Activated gamma-delta T cell treated with Interleukin-2 at 50 U/mL for 16 hours (primary cell): ENCODE measurements around the gene GATB.
"Not testable (repeated sequence)": the region's sequence is repeated elsewhere in the genome, so short reads cannot be mapped to it uniquely, and the experiment has no call there.

ENCODE experiments used
- DNase-seq: peaks from one replicate; pipeline ENCODE4 v3.0.0-alpha.2; 2020

Gene GATB

GRCh38 chr4:151784706-151785105 is 23.9 kb upstream of the GATB start:
- DNase-seq, result no peak

- no peak for DNase-seq
Measured at GRCh38 chr4:151783867-151784266, 23.1 kb upstream of the GATB start.

- DNase-seq, result no peak
Measured at GRCh38 chr4:151782296-151782695, 21.5 kb upstream of the GATB start.

- no peak for DNase-seq
Measured at GRCh38 chr4:151781026-151781425, 20.2 kb upstream of the GATB start.

GRCh38 chr4:151777471-151777870 is 16.7 kb upstream of the GATB start:
- no peak for DNase-seq

- no peak for DNase-seq
Measured at GRCh38 chr4:151774324-151774723, 13.5 kb upstream of the GATB start.

GRCh38 chr4:151772274-151772673 is 11.5 kb upstream of the GATB start:
- DNase-seq, result no peak

GRCh38 chr4:151771664-151772063 is 10.9 kb upstream of the GATB start:
- no peak for DNase-seq

- no peak for DNase-seq
Measured at GRCh38 chr4:151770154-151770553, 9.3 kb upstream of the GATB start.

- no peak for DNase-seq
Measured at GRCh38 chr4:151768835-151769234, 8.0 kb upstream of the GATB start.

- no peak for DNase-seq
Measured at GRCh38 chr4:151766691-151767090, 5.9 kb upstream of the GATB start.

- DNase-seq, result no peak
Measured at GRCh38 chr4:151760002-151760401, 805 bp downstream of the GATB start.

- DNase-seq, result no peak
Measured at GRCh38 chr4:151753056-151753455, 7.8 kb downstream of the GATB start.

GRCh38 chr4:151750156-151750555 is 10.7 kb downstream of the GATB start:
- DNase-seq, result no peak

GRCh38 chr4:151745481-151746231 is 15.2 kb downstream of the GATB start:
- DNase-seq, result no peak

GRCh38 chr4:151744614-151745013 is 16.2 kb downstream of the GATB start:
- DNase-seq, result no peak

- no peak for DNase-seq
Measured at GRCh38 chr4:151743894-151744293, 16.9 kb downstream of the GATB start.

- no peak for DNase-seq
Measured at GRCh38 chr4:151743128-151743854, 17.5 kb downstream of the GATB start.

GRCh38 chr4:151738720-151739517 is 21.9 kb downstream of the GATB start:
- DNase-seq, result no peak

- DNase-seq, result not testable (repeated sequence)
Measured at GRCh38 chr4:151736852-151737251, 24.0 kb downstream of the GATB start.

GRCh38 chr4:151736361-151736760 is 24.4 kb downstream of the GATB start:
- no peak for DNase-seq

GRCh38 chr4:151731670-151732069 is 29.1 kb downstream of the GATB start:
- DNase-seq, result not testable (repeated sequence)

- no peak for DNase-seq
Measured at GRCh38 chr4:151729731-151730559, 30.9 kb downstream of the GATB start.
